ENCODE measurements around the gene KIF16B.
"Not testable (repeated sequence)": the region's sequence is repeated elsewhere in the genome, so short reads cannot be mapped to it uniquely, and the experiment has no call there.

The KIF16B gene

DNA sequence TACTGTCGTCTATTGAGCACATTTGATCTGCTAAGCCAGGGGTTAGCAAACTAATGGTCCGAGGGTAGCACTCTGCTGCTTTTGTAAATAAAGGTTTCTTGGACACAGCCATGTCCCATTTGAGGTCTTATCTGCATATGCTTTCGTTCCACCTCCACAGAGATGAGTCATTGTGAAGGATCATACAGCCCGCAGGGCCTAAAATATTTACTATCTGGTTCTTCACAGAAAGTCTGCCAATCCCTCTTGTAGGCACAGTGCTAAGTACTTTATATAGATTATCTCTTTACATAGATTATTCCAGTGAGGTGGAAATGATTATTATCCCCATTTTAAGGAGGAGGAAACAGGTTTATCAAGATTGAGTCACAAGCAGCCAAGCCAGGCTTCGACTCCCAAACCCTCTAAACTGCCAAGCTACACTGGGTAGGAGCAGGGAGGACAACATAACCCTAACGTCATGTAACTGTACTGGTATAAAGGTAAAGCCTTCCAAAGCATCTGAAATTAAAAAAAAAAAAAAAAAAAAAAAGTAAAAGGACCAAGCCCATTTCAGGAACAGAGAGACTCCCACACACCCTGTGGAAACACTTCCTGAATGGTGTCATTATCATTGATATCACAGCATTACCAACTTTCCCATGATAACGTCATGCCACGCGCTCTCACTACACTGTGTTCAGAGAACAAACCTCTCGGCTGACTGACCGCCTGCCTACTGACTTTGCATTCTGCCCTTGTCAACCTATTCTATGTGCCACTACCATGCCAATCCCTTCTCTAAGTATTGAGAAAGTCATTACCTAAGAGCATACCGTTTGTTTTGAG is 101.0 kb downstream of the KIF16B start:
- no peak for DNase-seq

DNA sequence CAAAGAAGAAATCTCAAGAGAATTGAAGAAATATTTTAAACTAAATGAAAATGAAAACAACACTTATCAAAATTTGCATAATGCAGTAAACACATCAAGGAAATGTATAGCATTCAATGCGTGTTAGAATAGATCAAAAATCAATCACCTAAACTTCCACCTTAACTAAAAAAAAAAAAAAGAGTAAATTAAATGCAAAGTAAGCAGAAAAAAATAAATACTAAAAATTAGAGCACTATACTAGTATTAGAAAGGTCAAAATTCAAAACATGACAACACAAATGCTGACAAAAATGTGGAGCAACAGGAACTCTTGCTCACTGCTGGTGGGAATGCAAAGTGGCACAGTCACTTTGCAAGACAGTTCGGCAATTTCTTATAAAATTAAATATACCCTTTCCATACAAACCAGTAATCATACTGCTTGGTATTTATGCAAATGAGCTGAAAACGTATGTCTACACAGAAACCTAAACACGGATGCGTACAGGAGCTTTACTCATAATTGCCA is 103.8 kb downstream of the KIF16B start:
- no peak for DNase-seq

DNA sequence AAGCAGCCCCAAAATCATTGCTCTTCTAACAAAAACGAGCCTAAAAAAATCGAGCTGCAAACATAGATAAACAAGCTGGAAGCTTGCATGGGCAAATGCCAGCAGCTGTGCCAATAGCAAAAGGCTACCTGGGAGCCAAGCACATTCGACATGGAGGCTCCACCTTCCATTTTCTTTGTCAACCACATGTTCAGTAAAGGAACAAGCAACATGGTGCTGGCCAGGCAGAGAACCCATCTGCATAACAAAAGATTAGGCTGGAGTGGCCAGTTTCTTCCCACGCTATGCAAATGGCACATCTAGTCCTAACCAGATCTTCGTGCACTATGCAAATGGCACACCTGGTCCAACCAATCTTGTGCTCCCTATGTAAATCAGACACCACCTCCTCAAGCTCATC is 110.5 kb downstream of the KIF16B start:
- DNase-seq: no peak

DNA sequence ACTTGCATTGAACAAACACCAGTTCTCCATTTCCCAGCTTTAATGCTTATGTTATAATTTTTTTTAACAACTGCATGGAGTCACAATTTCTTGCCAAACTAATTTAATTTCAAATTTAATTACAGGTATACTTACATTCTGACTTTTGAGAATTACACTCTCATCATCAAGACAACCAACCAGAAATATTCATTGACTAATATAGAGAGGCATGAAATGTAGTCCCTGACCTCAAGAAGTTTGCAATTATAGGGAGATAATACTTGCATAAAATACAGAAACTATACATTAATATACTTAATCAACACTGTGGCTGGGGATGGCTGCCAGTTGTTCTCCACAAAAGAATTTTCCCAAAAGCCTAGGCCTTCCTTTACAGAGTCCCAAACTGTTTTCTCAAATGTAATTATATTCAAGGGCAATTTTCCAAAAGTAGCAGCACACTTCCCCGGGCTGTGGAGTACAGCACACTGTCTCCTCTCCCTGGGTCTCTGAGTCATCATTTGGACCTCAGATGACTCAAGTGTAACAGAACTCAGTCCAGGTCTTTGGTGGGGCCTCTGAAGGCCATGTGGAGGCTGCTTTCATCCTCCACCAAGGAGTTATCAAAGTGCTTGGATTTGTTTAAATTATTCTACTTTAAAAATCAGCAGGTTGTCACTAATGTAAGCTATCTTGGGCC is 114.1 kb downstream of the KIF16B start:
- no peak for DNase-seq

DNA sequence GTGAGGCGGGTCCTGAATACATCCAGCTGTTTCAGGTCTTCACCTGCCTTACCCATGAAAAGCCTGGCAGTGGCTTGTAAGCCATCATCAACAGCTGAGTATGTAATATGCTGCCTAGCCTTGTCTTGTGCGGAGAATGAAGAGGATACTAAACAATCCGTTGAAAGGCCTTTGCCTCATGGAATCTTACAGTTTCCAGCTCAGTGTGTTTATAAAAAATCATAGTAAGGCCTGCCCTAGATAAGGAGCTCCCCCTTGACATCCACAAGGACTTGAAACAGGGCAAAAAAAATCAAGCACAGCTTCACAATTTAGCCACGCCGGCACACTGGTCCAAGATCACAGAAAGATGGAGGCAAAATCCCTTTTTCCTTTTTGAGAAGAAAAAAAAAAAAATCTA is 115.7 kb downstream of the KIF16B start:
- DNase-seq: no peak

DNA sequence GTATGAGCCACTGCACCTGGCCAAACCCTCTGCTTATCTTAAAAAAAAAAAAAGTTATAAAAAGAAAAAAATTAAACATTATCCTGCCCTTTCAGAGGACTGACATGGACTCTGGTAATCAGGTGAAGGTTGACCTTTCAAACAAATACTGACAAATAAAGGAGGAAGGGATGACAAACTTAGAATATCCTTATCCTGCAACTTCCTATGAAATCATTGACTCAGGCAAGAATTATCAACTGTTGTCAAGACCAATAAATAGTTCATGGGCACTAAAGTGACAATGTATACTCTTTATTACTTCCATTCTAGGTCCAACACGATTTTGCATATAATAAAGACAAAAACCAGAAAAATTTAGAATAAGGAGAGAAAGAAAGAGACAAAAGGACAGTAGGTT is 117.9 kb downstream of the KIF16B start:
- DNase-seq: no peak

DNA sequence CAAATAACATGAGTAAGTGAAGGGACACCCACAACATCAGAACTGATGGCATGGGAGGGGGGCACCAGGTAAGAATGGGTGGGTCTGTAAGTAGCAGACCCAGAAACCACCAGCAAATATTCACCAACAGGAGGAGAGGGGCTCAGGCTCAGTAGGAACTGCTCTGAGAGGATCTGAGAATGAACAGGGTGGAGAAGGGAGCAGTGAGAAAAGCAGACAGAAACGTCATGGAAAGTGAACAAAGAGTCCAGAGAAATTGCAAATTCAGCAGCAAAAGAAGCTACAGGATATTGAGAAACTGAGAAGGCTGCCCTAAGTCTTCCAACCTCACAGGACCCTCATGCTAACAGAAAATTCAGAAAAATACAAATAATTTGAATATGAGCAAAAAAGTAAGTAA is 121.3 kb downstream of the KIF16B start:
- DNase-seq: no peak

DNA sequence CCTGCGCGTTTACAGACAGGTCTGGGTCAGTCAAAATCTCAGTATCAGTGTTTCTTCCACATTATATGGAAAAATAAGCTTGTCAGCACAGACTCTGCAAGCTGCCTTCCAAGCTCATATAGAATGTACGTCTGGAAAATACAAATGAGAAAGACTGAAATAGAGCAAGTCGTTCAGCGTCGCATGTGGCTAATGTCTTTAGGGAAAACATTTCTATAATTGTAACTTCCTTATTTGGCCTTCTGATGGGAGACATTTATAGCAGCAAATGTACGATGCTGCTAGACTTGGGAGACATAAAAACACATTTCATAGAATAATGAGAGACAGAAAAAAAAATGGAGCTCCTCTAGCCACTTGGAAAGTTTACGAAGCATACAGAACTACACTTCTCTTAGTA is 122.2 kb downstream of the KIF16B start:
- no peak for DNase-seq

DNA sequence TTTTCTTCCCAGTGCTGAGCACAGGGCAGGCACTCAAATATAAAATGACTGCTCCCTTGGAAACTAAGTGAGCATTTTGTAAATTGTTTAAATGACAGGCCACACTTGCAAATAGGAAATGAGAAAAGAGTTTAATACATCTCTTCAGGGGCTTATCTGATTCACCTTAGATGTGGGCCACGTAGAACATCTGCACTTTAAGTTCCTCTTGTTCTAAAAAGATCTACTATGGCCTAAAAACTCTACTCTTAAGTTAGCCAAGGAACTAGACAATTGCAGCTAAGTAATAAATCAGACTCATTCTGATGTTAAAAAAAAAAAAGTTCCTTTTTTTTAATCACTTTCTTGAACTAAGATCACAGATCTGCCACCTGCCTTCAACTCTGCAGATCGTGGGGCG is 126.3 kb downstream of the KIF16B start:
- DNase-seq: no peak

DNA sequence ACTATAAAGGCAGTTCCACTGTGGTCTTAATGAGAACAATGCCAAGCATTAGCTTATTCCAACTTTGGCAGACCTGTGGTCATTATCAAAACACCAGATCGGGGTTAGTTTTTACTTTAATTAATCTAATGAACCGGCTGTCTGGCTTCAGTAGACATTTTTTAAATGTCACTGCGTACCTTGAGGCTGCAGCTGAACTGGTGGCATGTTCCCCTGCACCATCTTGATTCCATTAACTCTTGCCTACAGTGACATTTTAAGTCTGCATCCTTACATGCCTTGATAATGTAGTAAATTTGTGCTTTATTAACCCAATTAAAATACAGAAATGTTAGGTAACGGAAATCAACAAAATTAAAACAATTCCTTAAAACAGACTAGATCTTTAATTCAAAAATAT is 127.0 kb downstream of the KIF16B start:
- DNase-seq: no peak

DNA sequence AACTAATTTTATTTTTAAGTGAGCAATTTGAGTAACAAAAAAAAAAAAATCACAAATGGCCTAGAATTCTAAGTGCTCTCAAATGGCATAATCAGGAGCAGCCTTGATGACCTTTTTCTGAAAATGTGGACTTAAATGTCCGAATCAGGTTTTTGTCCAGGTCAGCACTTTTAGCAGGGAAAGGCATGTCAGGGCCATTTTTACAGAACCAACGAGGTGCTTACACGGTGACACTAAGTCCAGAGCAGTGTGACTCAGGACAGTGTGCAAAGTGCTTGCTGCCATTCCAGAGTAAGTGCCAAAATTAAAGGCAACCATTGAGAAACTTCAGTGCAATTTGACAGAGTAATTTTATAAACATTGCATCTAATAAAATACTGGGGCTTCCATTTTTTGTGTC is 127.8 kb downstream of the KIF16B start:
- no peak for DNase-seq

DNA sequence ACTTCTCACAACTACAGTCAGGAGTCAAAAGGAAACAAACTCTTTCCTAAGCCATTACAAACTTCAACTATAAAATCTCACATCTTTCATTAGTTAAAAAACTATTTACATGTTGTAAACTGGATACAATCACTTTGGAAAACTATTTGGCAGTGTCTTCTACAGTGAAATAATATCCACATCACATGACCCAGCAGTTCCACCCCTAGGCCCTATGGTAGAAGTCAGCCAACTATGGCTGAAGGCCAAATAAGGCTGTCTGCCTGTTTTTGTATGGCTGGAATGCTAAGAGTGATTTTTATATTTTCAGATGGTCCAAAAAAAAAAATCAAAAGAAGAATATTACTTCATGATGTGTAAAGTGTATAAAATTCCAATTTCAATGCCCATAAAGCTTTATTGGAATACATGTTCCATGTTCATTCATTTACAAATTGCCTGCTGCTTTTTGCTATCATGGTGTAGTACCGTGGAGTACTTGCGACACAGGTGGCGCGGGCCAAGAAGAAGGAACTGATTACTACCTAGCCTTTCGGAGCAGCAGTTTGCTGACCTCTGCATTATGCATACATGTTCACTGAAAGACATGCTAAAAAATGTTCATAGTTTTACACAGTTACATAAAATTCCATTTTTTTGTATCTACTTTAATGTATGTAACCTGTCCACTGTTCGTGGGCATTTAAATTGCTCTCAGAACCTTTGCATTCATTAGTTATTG is 129.0 kb downstream of the KIF16B start:
- DNase-seq: no peak

DNA sequence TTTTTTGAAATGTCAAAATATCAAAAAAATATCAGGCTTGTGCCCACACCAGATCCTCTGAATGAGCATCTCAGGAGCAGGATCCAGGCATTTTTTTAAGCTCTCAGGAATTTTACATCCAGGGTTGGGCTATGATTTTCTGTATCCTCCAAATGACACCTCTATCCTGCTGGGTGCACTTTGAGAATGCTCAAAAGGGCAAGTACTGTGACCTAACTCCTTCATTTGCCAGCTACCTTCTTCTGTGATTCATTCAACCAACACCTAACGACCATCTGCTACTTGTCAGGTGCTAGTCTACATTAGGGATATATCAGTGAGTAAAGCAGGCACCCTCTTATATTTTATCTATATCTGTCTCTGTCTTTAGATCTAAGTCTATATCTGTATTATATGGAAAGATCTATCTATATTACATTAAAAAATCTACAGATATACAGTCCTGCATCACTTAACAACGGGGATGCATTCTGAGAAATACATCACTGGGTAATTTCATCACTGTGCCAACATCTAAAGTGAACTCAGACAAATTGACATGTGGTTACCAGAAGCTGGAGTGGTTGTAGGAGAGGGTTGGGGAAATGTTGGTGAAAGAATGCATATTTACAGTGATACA is 131.6 kb downstream of the KIF16B start:
- DNase-seq: no peak

DNA sequence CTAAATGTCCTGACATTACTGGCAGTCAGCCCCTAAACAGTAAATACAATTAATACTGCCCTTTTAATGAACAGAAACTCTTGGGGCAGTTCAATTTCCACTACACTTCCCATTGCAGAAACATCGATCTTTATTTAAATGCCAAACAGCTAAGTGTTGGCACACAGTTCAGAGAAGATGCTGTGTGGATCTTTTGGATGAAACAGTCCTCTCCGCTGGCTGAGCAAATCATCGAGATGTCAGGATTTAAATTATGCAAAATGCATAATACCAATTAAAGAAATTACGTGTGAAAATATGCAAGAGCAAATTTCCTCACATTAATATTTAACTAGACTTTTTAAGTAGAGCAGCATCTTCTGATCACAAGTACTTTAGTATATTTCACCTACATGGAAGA is 132.6 kb downstream of the KIF16B start:
- no peak for DNase-seq

DNA sequence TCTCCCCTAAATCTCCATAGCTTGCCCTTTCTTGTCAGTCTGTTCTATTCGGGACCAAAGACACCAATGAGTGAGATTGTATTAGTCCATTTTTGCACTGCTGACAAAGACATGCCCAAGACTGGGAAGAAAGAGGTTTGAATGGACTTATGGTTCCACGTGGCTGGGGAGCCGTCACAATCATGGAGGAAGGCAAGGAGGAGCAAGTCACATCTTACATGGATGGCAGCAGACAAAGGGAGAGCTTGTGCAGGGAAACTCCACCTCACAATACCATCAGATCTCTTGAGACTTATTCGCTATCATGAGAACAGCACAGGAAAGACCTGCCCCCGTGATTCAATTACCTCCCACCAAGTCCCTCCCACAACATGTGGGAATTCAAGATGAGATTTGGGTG is 133.7 kb downstream of the KIF16B start:
- DNase-seq: not testable (repeated sequence)

DNA sequence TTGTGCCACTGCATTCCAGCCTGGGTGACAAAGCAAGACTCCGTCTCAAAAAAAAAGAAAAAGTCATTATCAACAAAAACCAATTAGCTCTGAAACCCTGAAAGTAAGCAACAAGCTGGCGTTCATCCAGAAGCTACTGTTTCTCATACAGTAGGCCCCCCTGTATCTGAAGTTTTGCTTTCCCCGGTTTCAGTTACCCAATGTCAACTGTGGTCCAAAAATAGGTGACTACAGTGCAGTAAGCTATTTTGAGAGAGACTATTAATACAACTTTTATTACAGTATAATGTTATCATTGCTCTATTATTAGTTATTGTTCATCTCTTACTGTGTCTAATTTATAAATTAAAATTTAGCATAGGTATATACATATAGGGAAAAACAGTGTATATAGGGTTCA is 135.1 kb downstream of the KIF16B start:
- DNase-seq: no peak

DNA sequence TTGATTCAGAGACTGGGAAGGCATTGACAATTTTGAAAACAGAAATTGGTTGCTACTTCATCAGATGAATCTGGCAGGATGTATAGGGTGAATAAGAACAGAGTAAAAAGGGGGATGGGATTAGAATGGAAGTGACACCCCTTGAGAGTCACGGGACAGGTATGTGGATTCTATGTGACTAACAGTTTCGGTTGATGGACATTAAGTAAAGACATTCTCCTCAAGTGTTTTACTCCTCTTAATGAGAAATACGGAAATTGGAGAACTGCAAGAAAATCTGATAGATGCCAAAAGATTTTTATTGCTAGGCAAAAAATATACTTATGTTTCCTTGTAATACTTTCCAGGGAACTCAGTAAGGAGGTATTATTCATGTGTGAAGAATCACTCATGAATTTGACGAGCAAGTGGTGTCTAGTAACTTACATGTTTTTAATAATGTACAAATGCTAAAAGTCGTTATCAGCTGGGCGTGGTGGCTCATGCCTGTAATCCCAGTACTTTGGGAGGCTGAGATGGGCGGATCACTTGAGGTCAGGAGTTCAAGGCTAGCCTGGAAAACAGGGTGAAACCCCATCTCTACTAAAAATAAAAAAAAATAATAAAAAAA is 135.8 kb downstream of the KIF16B start:
- no peak for DNase-seq

DNA sequence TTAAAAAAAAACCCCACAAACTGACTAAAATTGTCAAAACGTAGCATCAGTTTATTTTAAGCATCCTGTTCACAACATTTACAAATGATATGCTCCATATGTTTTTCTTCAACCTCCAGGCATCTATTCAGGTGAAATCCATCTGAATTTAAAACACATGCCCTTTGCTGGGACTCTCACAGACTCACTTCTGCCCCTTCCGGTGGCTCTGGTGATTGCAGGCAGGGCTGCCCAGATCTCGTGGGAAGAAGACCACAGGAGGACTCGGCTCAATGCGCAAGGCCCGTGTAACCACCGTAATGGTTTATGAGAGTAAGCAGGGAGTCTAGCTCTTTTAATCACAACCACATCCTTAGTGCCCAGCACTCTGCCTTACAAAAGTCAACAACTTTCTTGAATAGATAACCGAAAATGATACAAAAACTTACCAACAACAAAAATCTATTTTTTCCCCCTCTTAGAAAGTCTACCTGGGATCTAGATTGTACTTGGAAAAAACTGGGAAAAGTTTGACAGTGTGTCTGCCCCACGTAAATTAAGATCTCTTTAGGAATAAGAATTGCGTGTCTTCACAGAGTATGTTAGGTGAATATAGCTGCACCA is 139.1 kb downstream of the KIF16B start:
- DNase-seq: no peak

DNA sequence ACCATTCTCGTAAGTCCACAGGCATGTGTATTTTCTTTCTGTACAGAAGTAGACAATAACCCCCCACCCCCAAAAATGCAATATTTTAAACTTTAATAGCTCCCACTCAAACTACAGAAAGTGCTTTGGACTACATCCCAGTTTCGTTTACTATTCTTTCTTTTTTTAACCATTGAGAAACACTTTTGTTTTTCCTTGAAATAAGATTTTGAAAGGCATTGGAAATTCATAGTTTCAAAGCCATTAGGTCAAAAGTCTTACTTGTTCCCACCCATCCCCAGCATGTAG is 140.0 kb downstream of the KIF16B start:
- DNase-seq: no peak

DNA sequence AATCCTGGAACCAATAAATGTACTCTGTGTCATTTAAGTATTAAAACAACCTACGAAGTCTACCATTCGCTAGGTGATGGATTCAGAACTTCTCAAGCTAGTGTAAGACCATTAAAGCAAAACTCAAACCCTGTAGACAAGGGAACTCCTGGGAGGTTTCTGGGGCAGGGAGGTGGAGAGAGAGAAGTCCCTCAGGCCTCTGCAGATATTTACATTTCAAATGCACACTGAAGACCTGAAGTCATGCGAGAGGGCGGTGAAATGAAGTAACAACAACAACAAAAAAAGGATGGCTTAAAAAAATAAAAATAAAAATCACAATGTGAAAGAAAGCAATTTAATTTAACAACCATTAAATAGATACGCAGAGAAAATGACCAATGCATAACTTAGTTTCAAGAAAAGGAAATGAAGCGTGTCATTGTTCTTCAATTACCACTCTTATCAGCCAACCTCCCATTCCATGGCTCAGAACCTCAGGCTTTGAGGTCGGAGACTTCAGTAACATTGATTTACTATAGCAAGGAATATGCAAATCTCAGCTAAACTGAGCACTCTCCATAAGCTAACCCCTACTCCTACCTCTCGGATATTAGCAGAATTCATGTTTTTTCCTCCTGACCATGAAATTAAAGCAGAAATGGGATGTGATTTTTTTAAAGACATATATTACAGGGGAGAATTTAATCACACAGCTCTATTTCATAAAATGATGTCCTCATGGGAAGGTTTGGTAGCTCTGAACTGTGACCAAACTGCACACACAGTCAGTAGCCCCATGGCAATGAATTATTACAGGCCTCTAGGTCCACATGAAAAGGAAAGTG is 140.6 kb downstream of the KIF16B start:
- DNase-seq: no peak

DNA sequence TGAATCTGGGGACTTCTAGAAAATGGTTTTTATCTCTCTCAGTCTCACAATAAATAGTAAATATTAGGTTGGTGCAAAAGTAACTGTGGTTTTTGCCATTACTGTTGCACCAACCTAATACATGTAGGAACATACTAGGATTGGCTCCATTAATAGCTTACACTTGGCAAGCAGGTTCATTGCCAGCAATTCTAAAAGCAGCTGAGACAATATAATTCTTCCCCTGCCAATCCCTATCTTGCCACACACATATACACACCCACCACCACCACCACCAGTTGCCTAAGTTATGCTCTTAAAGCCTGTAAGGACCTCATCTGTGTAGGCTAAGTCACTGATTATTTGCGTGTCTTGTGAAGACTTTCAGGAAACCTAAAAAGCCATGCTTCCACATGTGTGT is 145.1 kb downstream of the KIF16B start:
- no peak for DNase-seq

DNA sequence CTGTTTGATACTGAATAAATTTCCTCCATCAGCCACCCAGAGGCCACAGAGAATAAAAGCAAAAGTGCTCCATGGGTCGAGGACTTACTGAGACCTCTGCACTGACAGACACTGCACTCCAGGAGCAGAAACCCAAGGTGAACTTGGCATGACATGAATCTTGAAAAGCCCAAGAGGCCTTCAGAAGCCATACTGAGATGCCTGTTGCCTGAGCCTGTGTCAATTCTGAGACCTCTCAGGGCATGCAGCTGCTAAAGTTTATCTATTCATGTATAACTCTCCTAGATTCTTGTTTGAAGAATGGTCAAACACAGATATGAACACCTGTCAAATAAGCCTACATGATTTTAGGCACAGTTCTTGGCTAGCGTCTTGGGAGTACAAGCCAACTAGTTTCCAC is 145.7 kb downstream of the KIF16B start:
- no peak for DNase-seq

Measured in NCI-H187 (cell line).